Measurements from ENCODE around the gene RNF215.

The RNF215 gene

GRCh38 chr22:30386960-30387827 is at the start of gene RNF215:
Gene RNF215, minus strand, starts transcription at chr22:30387411. Its CDS starts 98 bp downstream, at chr22:30387313.
- DNase-seq, result peak; percentile 83

DNA sequence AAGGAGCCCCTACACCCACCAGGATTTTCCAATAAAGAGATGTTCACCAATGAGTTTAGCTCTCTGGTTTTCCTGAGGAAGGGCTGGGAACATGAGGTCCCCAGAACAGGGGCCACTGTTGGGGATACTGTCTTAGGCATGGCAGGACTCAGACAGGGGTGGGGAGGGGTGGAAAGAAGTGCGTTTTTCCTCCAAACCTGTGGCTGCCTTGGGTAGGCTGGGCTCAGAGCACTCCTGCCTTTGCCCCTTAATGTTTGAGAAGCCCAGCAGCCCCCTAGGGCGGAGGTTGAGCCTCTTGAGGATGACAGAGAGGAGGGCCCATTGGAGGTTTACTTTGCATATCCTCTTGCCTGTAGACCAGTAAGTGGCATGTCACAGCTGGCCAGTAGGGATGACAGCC is 49.0 kb upstream of the RNF215 start:
- no peak for DNase-seq

GRCh38 chr22:30435674-30436126 is 48.5 kb upstream of the RNF215 start:
- peak; percentile 26 for DNase-seq

GRCh38 chr22:30434843-30435242 is 47.6 kb upstream of the RNF215 start:
- no peak for DNase-seq

GRCh38 chr22:30433773-30434172 is 46.6 kb upstream of the RNF215 start:
- DNase-seq, result no peak

GRCh38 chr22:30433227-30433626 is 46.0 kb upstream of the RNF215 start:
- DNase-seq, result no peak

DNA sequence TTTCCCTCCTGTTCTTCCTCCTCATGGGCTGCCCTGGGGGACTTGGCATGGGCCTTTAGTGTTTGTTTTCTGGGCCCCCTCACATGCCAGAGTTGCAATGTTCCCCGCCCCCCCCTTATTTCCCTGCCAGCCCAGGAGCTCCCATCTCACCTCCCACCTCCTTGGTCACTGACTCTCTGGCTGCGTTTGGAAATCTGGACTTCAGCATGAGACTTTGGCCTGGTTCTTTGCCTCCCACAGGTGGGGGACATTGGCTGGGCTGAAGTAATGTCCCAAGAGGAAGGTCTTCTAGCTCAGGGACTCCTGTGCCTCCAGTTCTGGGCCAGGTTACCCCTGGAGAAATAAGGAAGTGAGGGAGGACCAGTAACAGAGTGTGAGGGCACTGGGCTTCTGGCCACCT is 45.3 kb upstream of the RNF215 start:
- DNase-seq, result no peak

- DNase-seq, result no peak
These were observed 44.9 kb upstream of the RNF215 start for GRCh38 chr22:30432096-30432495.

DNA sequence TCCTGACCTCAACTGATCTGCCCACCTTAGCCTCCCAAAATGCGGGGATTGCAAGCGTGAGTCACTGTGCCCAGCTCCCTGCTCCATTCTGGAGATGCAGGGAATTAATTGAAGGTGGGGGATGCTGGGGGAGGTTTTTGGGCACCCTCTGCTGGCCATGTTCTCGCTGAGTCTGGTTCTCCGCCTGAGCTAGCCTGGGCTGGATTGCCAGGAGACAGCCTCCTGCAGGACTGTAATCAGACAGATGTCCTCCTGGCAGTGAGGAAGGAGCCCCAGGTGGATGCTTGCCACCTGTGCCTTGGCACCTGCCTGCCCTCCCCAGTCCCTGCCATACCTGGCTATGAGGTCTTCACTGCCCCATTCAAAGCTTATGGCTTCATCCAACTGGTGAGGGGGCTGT is 43.7 kb upstream of the RNF215 start:
- peak; percentile 22 for DNase-seq

GRCh38 chr22:30429887-30430286 is 42.7 kb upstream of the RNF215 start:
- peak; percentile 15 for DNase-seq

- peak; percentile 7 for DNase-seq
These were observed 40.7 kb upstream of the RNF215 start for GRCh38 chr22:30427871-30428270.

GRCh38 chr22:30426388-30427353 is 39.5 kb upstream of the RNF215 start:
- peak; percentile 85 for DNase-seq

- DNase-seq, result peak; percentile 83
These were observed 38.6 kb upstream of the RNF215 start, which contains the start of gene MTFP1 for GRCh38 chr22:30425616-30426387. Gene MTFP1, plus strand, starts transcription at chr22:30425768. Its CDS starts 112 bp downstream, at chr22:30425880.

GRCh38 chr22:30425327-30425615 is 38.1 kb upstream of the RNF215 start:
- no peak for DNase-seq

- peak; percentile 69 for DNase-seq
These were observed 37.5 kb upstream of the RNF215 start for GRCh38 chr22:30424534-30425326.

DNA sequence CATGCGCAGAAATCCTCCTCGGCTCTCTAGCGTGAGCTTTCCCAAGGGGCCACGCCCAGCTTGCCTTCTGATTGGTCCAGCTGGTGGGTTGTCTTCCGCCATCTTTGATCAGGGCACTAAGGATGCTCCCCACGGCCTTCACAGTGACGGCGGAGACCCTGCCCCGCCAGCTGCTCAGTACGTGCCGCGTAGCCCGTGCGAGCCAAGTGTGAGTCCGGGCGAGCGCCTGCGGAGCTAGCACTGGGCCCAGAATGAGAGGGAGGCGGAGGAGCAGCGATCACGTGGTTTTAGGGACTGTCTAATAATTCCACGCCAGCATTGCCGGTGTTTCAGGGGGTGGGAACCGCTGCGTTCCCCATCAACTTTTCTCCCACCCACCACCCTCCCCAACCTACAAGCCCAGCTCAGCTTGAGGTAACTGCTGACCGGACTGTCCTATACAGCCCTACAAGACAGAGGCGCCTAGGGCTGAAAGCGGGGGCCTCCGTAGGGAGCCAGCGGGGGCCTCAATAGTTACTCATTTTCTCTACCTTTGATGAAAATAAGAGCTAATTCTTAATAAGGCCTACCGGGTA is 36.8 kb upstream of the RNF215 start:
- peak; percentile 100 for DNase-seq

DNA sequence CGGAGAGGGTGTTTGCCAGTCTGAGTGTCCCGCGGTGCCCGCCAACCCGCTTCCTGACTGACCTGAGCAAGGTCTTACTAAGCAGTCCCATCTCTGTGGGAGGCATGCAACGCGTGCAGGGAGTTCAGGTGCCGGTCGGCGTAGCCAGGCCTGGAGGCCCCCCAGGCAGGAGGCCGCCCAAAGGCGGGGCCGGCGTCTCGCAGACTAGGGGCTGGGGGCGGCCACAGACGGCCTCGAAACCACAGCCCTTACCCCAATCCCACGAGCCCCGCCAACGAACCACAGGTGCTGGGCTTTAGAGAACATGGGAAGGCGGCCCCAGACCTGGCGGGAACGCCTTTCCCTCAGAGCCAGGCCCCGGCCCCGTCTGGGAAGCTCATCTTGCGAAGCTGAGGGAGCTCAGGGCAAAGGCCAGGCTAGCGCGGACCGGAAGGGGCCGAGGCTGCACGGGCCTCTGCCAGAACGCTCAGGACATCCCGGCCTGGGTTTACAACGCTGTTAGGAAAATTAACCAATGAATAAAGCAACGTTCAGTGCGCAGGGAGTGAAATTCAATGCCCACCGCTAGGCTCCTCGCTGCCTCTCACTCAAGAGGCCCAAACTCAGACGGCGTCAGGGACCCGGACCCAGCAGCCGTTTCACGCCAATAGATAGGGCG is 36.2 kb upstream of the RNF215 start:
- DNase-seq, result peak; percentile 56

DNA sequence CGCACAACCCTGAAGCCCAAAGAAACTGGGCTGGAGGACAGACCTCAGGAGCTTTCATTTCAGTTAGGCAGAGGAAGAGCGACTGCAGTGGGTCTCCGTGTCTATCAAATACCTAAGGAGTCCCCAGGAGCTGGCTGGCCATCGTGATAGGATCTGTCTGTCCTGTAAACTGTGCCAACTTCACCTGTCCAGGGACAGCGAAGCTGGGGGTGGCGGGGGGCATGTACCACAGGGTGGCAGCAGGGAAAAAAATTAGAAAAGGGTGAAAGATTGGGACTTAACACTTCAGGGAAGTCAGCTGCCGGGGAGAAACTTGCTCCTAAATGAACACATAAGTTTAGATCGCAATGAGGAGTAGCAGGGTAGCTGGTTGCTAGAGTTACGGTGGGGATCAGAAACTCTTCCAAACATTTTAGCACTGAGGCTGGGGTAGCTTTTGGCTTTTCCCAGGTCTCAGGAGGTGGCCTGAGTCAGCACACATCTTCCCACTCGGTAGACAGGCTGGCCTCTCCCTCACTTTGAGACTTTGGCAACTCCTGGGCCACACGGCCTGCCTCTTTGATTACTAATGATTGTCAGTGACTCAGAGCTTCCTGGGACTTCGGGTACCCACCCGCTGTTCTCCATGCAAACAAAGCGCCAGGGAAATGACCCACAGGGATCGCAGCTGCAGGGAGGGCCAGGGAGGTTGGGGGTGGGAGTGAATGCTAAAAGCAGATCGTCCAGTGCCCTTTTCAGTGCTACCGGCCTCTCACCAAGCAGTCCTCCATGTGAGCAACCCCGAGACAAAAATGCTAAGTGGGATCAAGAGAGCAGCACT is 35.5 kb upstream of the RNF215 start:
- DNase-seq, result no peak

DNA sequence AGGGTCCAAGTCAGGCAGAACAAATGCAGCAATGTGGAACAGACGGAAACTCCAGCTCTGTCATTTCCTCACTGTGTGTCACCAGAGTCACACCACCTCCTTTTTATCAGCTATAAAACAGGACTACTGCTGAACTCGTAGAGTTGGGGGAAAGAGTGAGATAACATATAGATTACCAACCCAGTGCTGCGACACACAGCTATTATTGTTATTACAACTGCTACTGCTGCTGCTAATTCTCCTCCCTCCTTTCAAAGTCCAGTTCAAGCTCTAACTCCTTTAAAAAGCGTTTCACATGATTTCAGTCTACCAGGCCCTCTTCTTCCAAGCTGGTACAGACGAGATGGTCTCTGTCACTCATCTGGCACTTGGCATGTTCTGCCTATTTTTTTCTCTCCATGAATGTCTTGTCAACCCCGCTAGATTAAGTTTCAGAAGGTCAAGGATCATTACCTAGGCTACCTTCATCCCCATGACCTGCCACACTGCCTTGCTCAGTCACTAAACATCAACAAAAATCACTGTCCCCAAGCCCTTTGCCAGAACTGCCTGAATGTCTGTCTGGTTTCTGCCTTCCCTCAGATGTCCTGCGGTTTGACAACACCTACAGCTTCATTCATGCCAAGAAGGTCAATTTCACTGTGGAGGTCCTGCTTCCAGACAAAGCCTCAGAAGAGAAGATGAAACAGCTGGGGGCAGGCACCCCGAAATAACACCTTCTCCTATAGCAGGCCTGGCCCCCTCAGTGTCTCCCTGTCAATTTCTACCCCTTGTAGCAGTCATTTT is 34.7 kb upstream of the RNF215 start:
- DNase-seq, result no peak

Measured in NCI-H82 (cell line).